ENCODE measurements around the gene CLK3. TPM values are rescaled to one million over a fixed set of nuclear protein-coding genes. Genes with fewer than 3 reads are reported as not detected.

The CLK3 gene
- total RNA-seq, 2 experiments from 2014 or later: 86.5 to 109 TPM

GRCh38 chr15:74620636-74621545 lies 5.3 kb downstream of the CLK3 start:
- Histone ChIP-seq H3K9me2 (ENCODE audit: insufficient read depth, low read length) (no peaks in the 10 kb centered on the region), H3K79me2 (ENCODE audit: insufficient read depth, low read depth, low read length) (peaks cover 42% of the 10 kb centered on the region), H3K4me1 (ENCODE audit: insufficient read depth, low read length, poor library complexity, severe bottlenecking) (peaks cover 14% of the 10 kb centered on the region), H3K36me3 (ENCODE audit: insufficient read depth, low read length) (peaks cover 89% of the 10 kb centered on the region), H3K4me2 (ENCODE audit: low read length) (no peak overlapping the region), H3K4me3 (ENCODE audit: low read depth, low read length, poor library complexity, severe bottlenecking) (no peak overlapping the region), H3K27ac (ENCODE audit: low read depth, low read length, poor library complexity, severe bottlenecking) (no peak overlapping the region), H3K9me3 (ENCODE audit: low read length) (no peaks in the 10 kb centered on the region), H4K20me1 (ENCODE audit: insufficient read depth, low read length) (peaks cover 19% of the 10 kb centered on the region), H2AFZ (ENCODE audit: low read length) (no peak overlapping the region)
- ChIA-PET POLR2A (interaction anchor here (0.5 kb wide), 2 partner anchors 156 to 366 kb away, joined by 3 read pairs; no protein-coding TSS in a partner anchor), CTCF (ENCODE audit: unreplicated experiment) (interaction anchor here (0.6 to 1.3 kb wide), 3 partner anchors 10 to 388 kb away, joined by 3 to 5 read pairs (median 4); no protein-coding TSS in a partner anchor)
- DNase-seq (ENCODE audit: low spot score): peak; percentile 82
- peak; percentile 99 for TF ChIP-seq CTCF (conservative IDR thresholded peaks at IDR 0.05; ENCODE audit: low read length)
- TF ChIP-seq EZH2phosphoT487 (IDR thresholded peaks at IDR 0.05; ENCODE audit: borderline replicate concordance, low read depth, low read length): no peak
- no TSS peak for BruUV-seq (replicated peaks)
- intact Hi-C loops (cut with micrococcal nuclease; ENCODE audit: unreplicated experiment): loop anchor here (1.0 to 2.0 kb wide), 2 partner anchors 11 to 248 kb away; no protein-coding TSS in a partner anchor

GRCh38 chr15:74621546-74621920 lies 5.9 kb downstream of the CLK3 start:
- POLR2A ChIA-PET: interaction anchor here (0.5 kb wide), 2 partner anchors 156 to 366 kb away, joined by 3 read pairs; no protein-coding TSS in a partner anchor
- Histone ChIP-seq H4K20me1 (ENCODE audit: insufficient read depth, low read length) (peaks cover 19% of the 10 kb centered on the region), H3K4me2 (ENCODE audit: low read length) (no peak overlapping the region), H3K27ac (ENCODE audit: low read depth, low read length, poor library complexity, severe bottlenecking) (no peak overlapping the region), H3K79me2 (ENCODE audit: insufficient read depth, low read depth, low read length) (peaks cover 35% of the 10 kb centered on the region), H3K4me1 (ENCODE audit: insufficient read depth, low read length, poor library complexity, severe bottlenecking) (peaks cover 17% of the 10 kb centered on the region), H3K9me2 (ENCODE audit: insufficient read depth, low read length) (no peaks in the 10 kb centered on the region), H3K4me3 (ENCODE audit: low read depth, low read length, poor library complexity, severe bottlenecking) (no peak overlapping the region), H3K36me3 (ENCODE audit: insufficient read depth, low read length) (peaks cover 96% of the 10 kb centered on the region), H2AFZ (ENCODE audit: low read length) (no peak overlapping the region), H3K9me3 (ENCODE audit: low read length) (no peaks in the 10 kb centered on the region)
- intact Hi-C loops (cut with micrococcal nuclease; ENCODE audit: unreplicated experiment): loop anchor here (1.0 to 2.0 kb wide), 2 partner anchors 11 to 249 kb away; no protein-coding TSS in a partner anchor
- DNase-seq (ENCODE audit: low spot score): no peak
- no peak for TF ChIP-seq EZH2phosphoT487 (IDR thresholded peaks at IDR 0.05; ENCODE audit: borderline replicate concordance, low read depth, low read length)
- TF ChIP-seq CTCF (conservative IDR thresholded peaks at IDR 0.05; ENCODE audit: low read length): no peak
- CTCF ChIA-PET (ENCODE audit: unreplicated experiment): interaction anchor here (0.6 to 1.3 kb wide), 3 partner anchors 9 to 387 kb away, joined by 3 to 5 read pairs (median 4); no protein-coding TSS in a partner anchor
- no TSS peak for BruUV-seq (replicated peaks)

All from OCI-LY7 (cell line).